Upper lobe of right lung (tissue), 1 donor: ENCODE measurements around the gene CTSD. TPM values are rescaled to one million over a fixed set of nuclear protein-coding genes. Genes with fewer than 3 reads are reported as not detected.

Source experiments
- ATAC-seq: fragments of 200-7000 bp; cut with Tn5 transposase; one replicate; pipeline ENCODE4 v1.9.1; 2020; ENCODE audit warnings: mild to moderate bottlenecking, moderate library complexity
- DNase-seq: peaks from one replicate; pipeline ENCODE4 v3.0.0-alpha.2; 2020
- H3K27ac ChIP-seq: fragments of 200-600 bp; one replicate; pipeline ENCODE4 v1.8.0; 2022
- H3K27me3 ChIP-seq: fragments of 200-600 bp; one replicate; pipeline ENCODE4 v1.8.0; 2022; ENCODE audit warnings: mild to moderate bottlenecking
- H3K36me3 ChIP-seq: fragments of 200-600 bp; one replicate; pipeline ENCODE4 v1.8.0; 2022
- H3K4me1 ChIP-seq: fragments of 200-600 bp; one replicate; pipeline ENCODE4 v1.8.0; 2022
- H3K4me3 ChIP-seq: fragments of 200-600 bp; one replicate; pipeline ENCODE4 v1.8.0; 2022; ENCODE audit warnings: mild to moderate bottlenecking
- H3K9me3 ChIP-seq: fragments of 200-600 bp; one replicate; pipeline ENCODE4 v1.8.0; 2022
- CTCF ChIP-seq: fragments of 200-600 bp; IDR thresholded peaks from one replicate; pipeline ENCODE4 v1.8.0; 2022; ENCODE audit warnings: antibody characterized with exemption
- intact Hi-C: fragments of 100-400 bp; cut with DNase I; formaldehyde crosslinking; loops from one replicate; pipeline ENCODE4 v1.11.0; 2022
- total RNA-seq: library from RNA; stranded (reverse); fragmentation: NEBNext Ultra II Directional; extraction: Animal tissue kit (Norgen Biotek cat#: 25700); gene quantifications from one replicate; pipeline ENCODE4 v1.2.1, GENCODE V29; 2021
- donor health status: DM: no; HTN: yes; CAD: no; lungs with severe emphysema.

Gene CTSD
- total RNA-seq, 1 donor from 2014 or later: 2,038 TPM

- DNase-seq: no peak
- intact Hi-C loops: no loop called here
- Histone ChIP-seq H3K4me1 (no peaks in the 10 kb centered on the region), H3K9me3 (no peaks in the 10 kb centered on the region), H3K36me3 (no peaks in the 10 kb centered on the region), H3K27ac (no peak overlapping the region), H3K4me3 (no peak overlapping the region), H3K27me3 (peaks cover 9% of the 10 kb centered on the region)
- TF ChIP-seq CTCF: no peak
- ATAC-seq: no peak
Observed at GRCh38 chr11:1714908-1715885, 48.5 kb downstream of the CTSD start.

- Histone ChIP-seq H3K9me3 (no peaks in the 10 kb centered on the region), H3K4me3 (no peak overlapping the region), H3K27ac (no peak overlapping the region), H3K27me3 (peaks cover 14% of the 10 kb centered on the region), H3K4me1 (no peaks in the 10 kb centered on the region), H3K36me3 (no peaks in the 10 kb centered on the region)
- intact Hi-C loops: no loop called here
- no peak for TF ChIP-seq CTCF
- DNase-seq (no peak), ATAC-seq (no peak)
Observed at GRCh38 chr11:1708716-1709115, 55.0 kb downstream of the CTSD start.

- Histone ChIP-seq H3K36me3 (no peaks in the 10 kb centered on the region), H3K27ac (no peak overlapping the region), H3K27me3 (peaks cover 14% of the 10 kb centered on the region), H3K4me1 (no peaks in the 10 kb centered on the region), H3K9me3 (no peaks in the 10 kb centered on the region), H3K4me3 (no peak overlapping the region)
- intact Hi-C loops: no loop called here
- TF ChIP-seq CTCF: no peak
- ATAC-seq (no peak), DNase-seq (no peak)
Observed at GRCh38 chr11:1707751-1708150, 56.0 kb downstream of the CTSD start.

GRCh38 chr11:1706634-1707400 lies 56.9 kb downstream of the CTSD start:
- Histone ChIP-seq H3K4me1 (no peaks in the 10 kb centered on the region), H3K9me3 (no peaks in the 10 kb centered on the region), H3K27me3 (peaks cover 11% of the 10 kb centered on the region), H3K36me3 (no peaks in the 10 kb centered on the region), H3K4me3 (no peak overlapping the region), H3K27ac (no peak overlapping the region)
- intact Hi-C loops: no loop called here
- peak; percentile 59 for ATAC-seq
- DNase-seq: no peak
- peak; percentile 26 for TF ChIP-seq CTCF

- intact Hi-C loops: no loop called here
- no peak for TF ChIP-seq CTCF
- DNase-seq (no peak), ATAC-seq (no peak)
- Histone ChIP-seq H3K27me3 (peaks cover 5% of the 10 kb centered on the region), H3K9me3 (no peaks in the 10 kb centered on the region), H3K4me1 (no peaks in the 10 kb centered on the region), H3K27ac (no peak overlapping the region), H3K36me3 (no peaks in the 10 kb centered on the region), H3K4me3 (no peak overlapping the region)
Observed at GRCh38 chr11:1705126-1706052, 58.3 kb downstream of the CTSD start.
